Upper lobe of left lung (tissue), 4 donors: ENCODE data around the gene ANKRD34C.

Experiments used
- CTCF ChIP-seq, 6 experiments: fragments of 450-650 bp in 4 of 6; fragments of 200-600 bp in 2 of 6; sonication (generic) in 2 of 6; IDR thresholded peaks; one replicate each; pipeline ENCODE4 v1.5.1; 2016 to 2019; ENCODE audit warnings: antibody characterized with exemption in 6 of 6
- EP300 ChIP-seq, 4 donors: sonication (generic); formaldehyde crosslinking; IDR thresholded peaks; one replicate each; pipeline ENCODE4 v1.5.1; 2017; ENCODE audit warnings: antibody characterized with exemption in 4 of 4, control low read depth in 2 of 4
- POLR2A ChIP-seq, 4 donors: fragments of 450-650 bp; IDR thresholded peaks; one replicate each; pipeline ENCODE4 v1.5.1; 2016 to 2017; ENCODE audit warnings: antibody characterized with exemption in 4 of 4, mild to moderate bottlenecking in 2 of 4

GRCh38 chr15:79282371-79283251 is at the start of gene ANKRD34C:
- no peak for TF ChIP-seq CTCF (IDR thresholded peaks at IDR 0.05)
- TF ChIP-seq POLR2A (IDR thresholded peaks at IDR 0.05): no peak
- TF ChIP-seq EP300 (IDR thresholded peaks at IDR 0.05): no peak
